H1 (cell line): ENCODE data around the gene MCM3. TPM values are rescaled to one million over a fixed set of nuclear protein-coding genes. Genes with fewer than 3 reads are reported as not detected.

Experiments
- CTCF ChIA-PET: fragments of 300-600 bp; sonication (Branson Sonifier 250); formaldehyde crosslinking; loops from one replicate; lab custom pipeline; 2021; ENCODE audit not compliant: partially characterized antibody; lab: Charles Lee
- POLR2A ChIA-PET: fragments of 300-600 bp; sonication (Branson Sonifier 250); formaldehyde crosslinking; loops from one replicate; lab custom pipeline; 2021; ENCODE audit warnings: inconsistent platforms; ENCODE audit not compliant: partially characterized antibody; lab: Charles Lee
- DNase-seq, 2 experiments: peaks; one replicate each; pipeline versions ENCODE4 v3.0.0 to v3.0.0-alpha.2; 2010 to 2022; ENCODE audit warnings: low spot score in 2 of 2, low read depth in 1 of 2, mixed read lengths in 1 of 2
- FAIRE-seq: peaks from 2 replicates; lab custom pipeline; 2011; peaks lifted over from hg19 to GRCh38; lab: Jason Lieb, UNC
- H2AFZ ChIP-seq: 2 replicates; pipeline ENCODE4 v1.8.1; 2012; ENCODE audit warnings: low read length, inconsistent platforms
- H2AK5ac ChIP-seq: 2 replicates; pipeline ENCODE4 v1.6.1; 2013; ENCODE audit warnings: low read depth, low read length
- H2BK120ac ChIP-seq: replicated peaks from 2 replicates; pipeline ENCODE3; 2013; ENCODE audit warnings: low read depth, low read length, inconsistent platforms
- H2BK12ac ChIP-seq: 2 replicates; pipeline ENCODE4 v1.6.1; 2013; ENCODE audit warnings: low read depth, low read length
- H2BK15ac ChIP-seq: 2 replicates; pipeline ENCODE4 v1.6.1; 2013; ENCODE audit warnings: low read length
- H2BK20ac ChIP-seq: 2 replicates; pipeline ENCODE4 v1.6.1; 2013; ENCODE audit warnings: low read length
- H2BK5ac ChIP-seq: 2 replicates; pipeline ENCODE4 v1.6.1; 2013; ENCODE audit warnings: low read depth, low read length
- H3K14ac ChIP-seq: 2 replicates; pipeline ENCODE4 v1.6.1; 2013; ENCODE audit warnings: inconsistent platforms; ENCODE audit not compliant: insufficient read length
- H3K18ac ChIP-seq: 2 replicates; pipeline ENCODE4 v1.6.1; 2013; ENCODE audit warnings: low read length; ENCODE audit errors: extremely low read depth
- H3K23ac ChIP-seq: 2 replicates; pipeline ENCODE4 v1.6.1; 2013; ENCODE audit warnings: inconsistent platforms; ENCODE audit not compliant: insufficient read length
- H3K23me2 ChIP-seq: 2 replicates; pipeline ENCODE4 v1.6.1; 2013; ENCODE audit warnings: low read depth, low read length
- H3K27ac ChIP-seq: 2 replicates; pipeline ENCODE4 v1.6.1; 2011; ENCODE audit warnings: low read depth, low read length, inconsistent platforms
- H3K27me3 ChIP-seq, 4 experiments: replicated peaks in 1 of 4; 1 replicate in 1 of 4; 2 replicates in 3 of 4; pipeline versions ENCODE4 v1.6.1 to v1.8.1; 2011 to 2013; ENCODE audit warnings: low read length in 3 of 4, mild to moderate bottlenecking in 3 of 4, inconsistent platforms in 2 of 4, mixed read lengths in 2 of 4, moderate library complexity in 1 of 4; ENCODE audit not compliant: control insufficient read depth in 3 of 4, insufficient read depth in 3 of 4; ENCODE audit errors: extremely low read depth in 1 of 4
- H3K36me3 ChIP-seq, 4 experiments: 2 replicates each; pipeline versions ENCODE4 v1.6.1 to v1.8.1; 2011 to 2013; ENCODE audit warnings: mild to moderate bottlenecking in 4 of 4, low read length in 3 of 4, moderate library complexity in 2 of 4, control low read depth in 1 of 4, inconsistent platforms in 1 of 4; ENCODE audit not compliant: insufficient read depth in 4 of 4, control insufficient read depth in 2 of 4
- H3K4ac ChIP-seq: replicated peaks from 2 replicates; pipeline ENCODE3; 2013; ENCODE audit warnings: low read length, low read depth, mixed read lengths, inconsistent platforms; ENCODE audit not compliant: insufficient read length
- H3K4me1 ChIP-seq, 4 experiments: replicated peaks in 1 of 4; 1 replicate in 1 of 4; 2 replicates in 3 of 4; pipeline versions ENCODE4 v1.6.1 to v1.8.1; 2011 to 2013; ENCODE audit warnings: low read length in 3 of 4, inconsistent platforms in 2 of 4, mixed read lengths in 1 of 4; ENCODE audit not compliant: insufficient read depth in 4 of 4, control insufficient read depth in 3 of 4
- H3K4me2 ChIP-seq, 2 experiments: 2 replicates each; pipeline versions ENCODE4 v1.6.1 to v1.8.1; 2011 to 2013; ENCODE audit warnings: low read depth in 2 of 2, low read length in 2 of 2, control low read depth in 1 of 2, inconsistent platforms in 1 of 2, mild to moderate bottlenecking in 1 of 2; ENCODE audit not compliant: insufficient read depth in 1 of 2
- H3K4me3 ChIP-seq, 4 experiments: fragments of 200-600, 300-600 bp in 1 of 4; sonication (generic), shearing (Covaris generic), sonication (Bioruptor Twin) in 1 of 4; 2 replicates each; pipeline versions ENCODE4 v1.5.1 to v1.8.1; 2011 to 2016; ENCODE audit warnings: low read length in 4 of 4, low read depth in 3 of 4, control low read depth in 2 of 4, inconsistent platforms in 2 of 4, mild to moderate bottlenecking in 2 of 4, mixed read lengths in 1 of 4, moderate library complexity in 1 of 4; ENCODE audit not compliant: insufficient read depth in 2 of 4; ENCODE audit errors: extremely low read depth in 1 of 4
- H3K56ac ChIP-seq: replicated peaks from 2 replicates; pipeline ENCODE3; 2013; ENCODE audit warnings: low read depth, mild to moderate bottlenecking, mixed read lengths, low read length, inconsistent platforms; ENCODE audit not compliant: insufficient read length
- H3K79me1 ChIP-seq: 2 replicates; pipeline ENCODE4 v1.6.1; 2013; ENCODE audit warnings: low read depth, low read length, control low read depth
- H3K79me2 ChIP-seq, 2 experiments: 2 replicates each; pipeline versions ENCODE4 v1.6.1 to v1.8.1; 2012 to 2013; ENCODE audit warnings: low read length in 2 of 2, mild to moderate bottlenecking in 2 of 2, inconsistent platforms in 1 of 2; ENCODE audit not compliant: insufficient read depth in 2 of 2, control insufficient read depth in 1 of 2
- H3K9ac ChIP-seq, 4 experiments: replicated peaks in 1 of 4; 1 replicate in 1 of 4; 2 replicates in 3 of 4; pipeline versions ENCODE4 v1.6.1 to v1.8.1; 2011 to 2013; ENCODE audit warnings: low read depth in 3 of 4, low read length in 3 of 4, control low read depth in 2 of 4, mild to moderate bottlenecking in 2 of 4, moderate library complexity in 2 of 4, inconsistent platforms in 1 of 4; ENCODE audit errors: extremely low read depth in 1 of 4
- H3K9me3 ChIP-seq, 2 experiments: 2 replicates each; pipeline versions ENCODE4 v1.6.1 to v1.8.1; 2012 to 2013; ENCODE audit warnings: mild to moderate bottlenecking in 2 of 2, moderate library complexity in 2 of 2, control low read depth in 1 of 2, inconsistent platforms in 1 of 2, low read depth in 1 of 2, low read length in 1 of 2, mixed read lengths in 1 of 2; ENCODE audit not compliant: insufficient read depth in 2 of 2
- H4K20me1 ChIP-seq, 2 experiments: replicated peaks in 1 of 2; 2 replicates each; pipeline versions ENCODE3 to v1.8.1; 2011 to 2013; ENCODE audit warnings: inconsistent platforms in 2 of 2, low read length in 2 of 2, mild to moderate bottlenecking in 1 of 2; ENCODE audit not compliant: insufficient read depth in 2 of 2, control insufficient read depth in 1 of 2
- H4K5ac ChIP-seq: 2 replicates; pipeline ENCODE4 v1.6.1; 2013; ENCODE audit warnings: low read length, low read depth, mixed read lengths, inconsistent platforms; ENCODE audit not compliant: insufficient read length
- H4K8ac ChIP-seq: 2 replicates; pipeline ENCODE4 v1.8.0; 2013; ENCODE audit warnings: mild to moderate bottlenecking, moderate library complexity, low read length, inconsistent platforms; ENCODE audit not compliant: insufficient read depth; ENCODE audit errors: extremely low read depth
- H4K91ac ChIP-seq: replicated peaks from 2 replicates; pipeline ENCODE3; 2013; ENCODE audit warnings: low read length, mixed read lengths, inconsistent platforms; ENCODE audit not compliant: insufficient read length
- EP300 ChIP-seq, 2 experiments: IDR thresholded peaks; 1 replicate in 1 of 2; 2 replicates in 1 of 2; pipeline ENCODE4 v1.6.1; 2011 to 2012; ENCODE audit warnings: low read depth in 2 of 2, low read length in 2 of 2, mild to moderate bottlenecking in 2 of 2, borderline replicate concordance in 1 of 2, inconsistent platforms in 1 of 2, moderate library complexity in 1 of 2
- GTF2F1 ChIP-seq: IDR thresholded peaks from 2 replicates; pipeline ENCODE4 v1.6.1; 2012; ENCODE audit warnings: low read depth, low read length, improper control_type of control experiment, borderline replicate concordance
- JUN ChIP-seq: IDR thresholded peaks from 2 replicates; pipeline ENCODE4 v1.6.1; 2011; ENCODE audit warnings: low read depth, mild to moderate bottlenecking, improper control_type of control experiment, low read length
- KDM1A ChIP-seq: fragments of 200-600, 300-600 bp; sonication (generic); IDR thresholded peaks from 2 replicates; pipeline ENCODE4 v1.7.1; 2016; ENCODE audit warnings: mild to moderate bottlenecking, low read length, borderline replicate concordance
- SIN3A ChIP-seq, 2 experiments: IDR thresholded peaks in 1 of 2; conservative IDR thresholded peaks in 1 of 2; 2 replicates each; pipeline ENCODE4 v1.6.1; 2011 to 2012; ENCODE audit warnings: low read length in 2 of 2, improper control_type of control experiment in 1 of 2, low read depth in 1 of 2, mild to moderate bottlenecking in 1 of 2
- WGBS, 2 experiments: shearing (Covaris generic) in 1 of 2; methylation state at CpG; one replicate each; pipeline versions ENCODE4 v1.1.6 to v1.1.7; 2013 to 2015; ENCODE audit warnings: low lambda C conversion rate in 2 of 2, mixed read lengths in 2 of 2, inconsistent platforms in 1 of 2, low coverage in 1 of 2, missing lambda C conversion rate in 1 of 2; ENCODE audit not compliant: insufficient replicate concordance in 2 of 2, insufficient coverage in 1 of 2, insufficient read length in 1 of 2; ENCODE audit errors: extremely low coverage in 1 of 2, missing lambda C conversion rate in 1 of 2; 5-methylcytosine and 5-hydroxymethylcytosine counted together
- polyA plus RNA-seq, 7 experiments: library from polyadenylated mRNA; depleted of rRNA in 3 of 7; stranded (reverse) in 5 of 7; unstranded in 2 of 7; fragments of >200 nt in 5 of 7; fragments of 200-250 nt in 2 of 7; gene quantifications; 1 replicate in 5 of 7; 2 replicates in 1 of 7; 4 replicates in 1 of 7; pipeline versions ENCODE4 v1.2.1 to v1.2.3, GENCODE V29; 2011 to 2013; ENCODE audit warnings: missing spikeins in 2 of 7, mixed read lengths in 2 of 7
- total RNA-seq: library from RNA; stranded (reverse); fragmentation: NEBNext Ultra II Directional; extraction: Animal tissue kit (Norgen Biotek cat#: 25700); gene quantifications from 2 replicates; pipeline ENCODE4 v1.2.1, GENCODE V29; 2021

The MCM3 gene
- total and polyA plus RNA-seq, 2 of the 8 experiments (the other 6 are each of a cell fraction or from before 2014, with no cell fraction given), result 275 to 293 TPM

GRCh38 chr6:52254731-52255378, 29.7 kb downstream of the MCM3 start:
- Histone ChIP-seq H2BK120ac (no peak overlapping the region), H2BK12ac (no peak overlapping the region), H3K23me2 (no peaks in the 10 kb centered on the region), H3K4me3 (no peak overlapping the region), H3K23ac (no peak overlapping the region), H3K4ac (no peak overlapping the region), H3K9me3 (0 out of 4 replicates have a peak, but pooled peaks cover 0 to 9% of the 10 kb centered on the region in 2 experiments), H3K79me1 (no peaks in the 10 kb centered on the region), H4K5ac (no peak overlapping the region), H2AFZ (no peak overlapping the region), H3K14ac (no peak overlapping the region), H3K18ac (no peak overlapping the region), H2AK5ac (no peak overlapping the region), H4K8ac (no peak overlapping the region), H3K56ac (no peak overlapping the region), H4K91ac (no peak overlapping the region), H3K36me3 (no peaks in the 10 kb centered on the region), H3K9ac (no peak overlapping the region), H3K4me1 (no peaks in the 10 kb centered on the region; a peak in 1 of 7 replicates), H3K79me2 (no peaks in the 10 kb centered on the region), H2BK15ac (no peak overlapping the region), H3K27ac (no peak overlapping the region), H3K4me2 (no peak overlapping the region), H2BK20ac (no peak overlapping the region), H3K27me3 (no peaks in the 10 kb centered on the region), H2BK5ac (no peak overlapping the region), H4K20me1 (no peaks in the 10 kb centered on the region)
- POLR2A ChIA-PET, result interaction anchor here (0.8 to 15.5 kb wide), 5 partner anchors 9 to 42 kb away, joined by 3 to 198 read pairs (median 3); partner anchors contain the start of gene MCM3
- no peak for FAIRE-seq
- no peak for DNase-seq
- WGBS, 2 experiments, result 93% methylated on average over 8 of the region's 8 CpGs; no CpG with 5 or more reads in 1 of the 2 experiments
- TF ChIP-seq EP300 (IDR thresholded peaks at IDR 0.05; ENCODE audit: borderline replicate concordance in 1 of 2, low read depth in 2 of 2, low read length in 2 of 2) (no peak), KDM1A (no peak), SIN3A (conservative IDR thresholded peaks at IDR 0.05 in 1 of 2, IDR thresholded peaks at IDR 0.05 in 1 of 2; ENCODE audit: low read depth in 1 of 2, low read length in 2 of 2) (no peak), JUN (no peak), GTF2F1 (no peak)
- CTCF ChIA-PET, result interaction anchor here (0.6 to 11.0 kb wide), 9 partner anchors 8 to 162 kb away, joined by 3 to 149 read pairs (median 4); no protein-coding TSS in a partner anchor
